Measurements from ENCODE around the gene FYTTD1. TPM values are rescaled to one million over a fixed set of nuclear protein-coding genes. Genes with fewer than 3 reads are reported as not detected.

The FYTTD1 gene
- total RNA-seq, 1 donor: 40.2 TPM

GRCh38 chr3:197756704-197757103 lies 7.0 kb downstream of the FYTTD1 start:
- DNase-seq (ENCODE audit: low read depth): no peak
- no peak for TF ChIP-seq CTCF (IDR thresholded peaks at IDR 0.05; ENCODE audit: insufficient read depth, low read length)

GRCh38 chr3:197758512-197758911 lies 8.8 kb downstream of the FYTTD1 start:
- TF ChIP-seq CTCF (IDR thresholded peaks at IDR 0.05; ENCODE audit: insufficient read depth, low read length): no peak
- no peak for DNase-seq (ENCODE audit: low read depth)
- no peak overlapping the region for H3K4me3 ChIP-seq (ENCODE audit: low read depth, low read length)

More at GRCh38 chr3:197756704-197757103, 7.0 kb downstream of the FYTTD1 start:
- H3K4me3 ChIP-seq (ENCODE audit: low read depth, low read length): no peak overlapping the region

- no peak overlapping the region for H3K4me3 ChIP-seq (ENCODE audit: low read depth, low read length)
- DNase-seq (ENCODE audit: low read depth): no peak
- TF ChIP-seq CTCF (IDR thresholded peaks at IDR 0.05; ENCODE audit: insufficient read depth, low read length): no peak
Observed at GRCh38 chr3:197761784-197762183, 12.1 kb downstream of the FYTTD1 start.

- TF ChIP-seq CTCF (IDR thresholded peaks at IDR 0.05; ENCODE audit: insufficient read depth, low read length): no peak
- H3K4me3 ChIP-seq (ENCODE audit: low read depth, low read length): no peak overlapping the region
- no peak for DNase-seq (ENCODE audit: low read depth)
Observed at GRCh38 chr3:197775317-197775716, 25.6 kb downstream of the FYTTD1 start.

GRCh38 chr3:197782230-197782629 lies 32.5 kb downstream of the FYTTD1 start:
- H3K4me3 ChIP-seq (ENCODE audit: low read depth, low read length): no peak overlapping the region
- DNase-seq (ENCODE audit: low read depth): no peak
- no peak for TF ChIP-seq CTCF (IDR thresholded peaks at IDR 0.05; ENCODE audit: insufficient read depth, low read length)

GRCh38 chr3:197784019-197784585 lies 34.4 kb downstream of the FYTTD1 start:
- TF ChIP-seq CTCF (IDR thresholded peaks at IDR 0.05; ENCODE audit: insufficient read depth, low read length): no peak
- DNase-seq (ENCODE audit: low read depth): no peak
- no peak overlapping the region for H3K4me3 ChIP-seq (ENCODE audit: low read depth, low read length)

GRCh38 chr3:197787412-197787811 lies 37.7 kb downstream of the FYTTD1 start:
- TF ChIP-seq CTCF (IDR thresholded peaks at IDR 0.05; ENCODE audit: insufficient read depth, low read length): no peak
- H3K4me3 ChIP-seq (ENCODE audit: low read depth, low read length): no peak overlapping the region
- DNase-seq (ENCODE audit: low read depth): no peak

Measured in fibroblast of the aortic adventitia (primary cell).